Liver (tissue), 3 donors: Measurements from ENCODE around the gene KIF23.

Source experiments
- HNF4G ChIP-seq: IDR thresholded peaks from 2 replicates; pipeline ENCODE4 v1.6.1; 2016; ENCODE audit warnings: antibody characterized with exemption
- JUND ChIP-seq, 2 donors: IDR thresholded peaks; 2 replicates each; pipeline ENCODE4 v1.6.1; 2016; ENCODE audit warnings: antibody characterized with exemption in 2 of 2
- RAD21 ChIP-seq, 2 donors: IDR thresholded peaks; 2 replicates each; pipeline ENCODE4 v1.6.1; 2016; ENCODE audit warnings: antibody characterized with exemption in 2 of 2, mild to moderate bottlenecking in 2 of 2
- YY1 ChIP-seq: IDR thresholded peaks from 2 replicates; pipeline ENCODE4 v1.6.1; 2016; ENCODE audit warnings: antibody characterized with exemption, mild to moderate bottlenecking
- TF ChIP-seq, protein P1 (sequence below): fragments of 150-350 bp; IDR thresholded peaks from 2 replicates; pipeline ENCODE4 v1.5.1; 2017; ENCODE audit warnings: improper control_type of control experiment, low read depth, low read length; ENCODE audit not compliant: missing input control
- TF ChIP-seq, protein P2 (sequence below): IDR thresholded peaks from 2 replicates; pipeline ENCODE4 v1.6.1; 2016; ENCODE audit warnings: antibody characterized with exemption, mild to moderate bottlenecking
- TF ChIP-seq, protein P3 (sequence below): IDR thresholded peaks from 2 replicates; pipeline ENCODE4 v1.6.1; 2016; ENCODE audit warnings: antibody characterized with exemption
- donor health status: healthy.
- donor health status: healthy.

DNA sequence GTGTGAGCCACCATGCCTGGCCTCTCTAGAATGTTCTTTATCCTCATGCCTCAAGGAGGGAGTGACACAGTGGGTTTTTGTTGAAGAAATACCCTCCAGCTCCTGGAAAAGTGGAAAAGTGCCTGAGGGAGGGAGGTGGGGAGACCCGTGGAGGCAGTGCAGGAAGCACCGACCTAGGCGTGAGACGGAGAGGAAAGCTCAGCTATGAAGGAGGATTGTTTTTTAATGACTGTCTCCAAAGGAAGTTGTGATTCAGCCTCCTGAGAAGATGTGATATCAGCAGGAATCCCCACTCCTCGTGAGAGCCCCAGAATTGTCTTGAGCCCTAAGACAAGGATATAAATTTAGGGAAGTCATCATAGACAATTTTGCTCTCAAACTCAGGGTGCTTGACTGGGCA lies 60.1 kb downstream of the KIF23 start:
- TF ChIP-seq, protein P1, sequence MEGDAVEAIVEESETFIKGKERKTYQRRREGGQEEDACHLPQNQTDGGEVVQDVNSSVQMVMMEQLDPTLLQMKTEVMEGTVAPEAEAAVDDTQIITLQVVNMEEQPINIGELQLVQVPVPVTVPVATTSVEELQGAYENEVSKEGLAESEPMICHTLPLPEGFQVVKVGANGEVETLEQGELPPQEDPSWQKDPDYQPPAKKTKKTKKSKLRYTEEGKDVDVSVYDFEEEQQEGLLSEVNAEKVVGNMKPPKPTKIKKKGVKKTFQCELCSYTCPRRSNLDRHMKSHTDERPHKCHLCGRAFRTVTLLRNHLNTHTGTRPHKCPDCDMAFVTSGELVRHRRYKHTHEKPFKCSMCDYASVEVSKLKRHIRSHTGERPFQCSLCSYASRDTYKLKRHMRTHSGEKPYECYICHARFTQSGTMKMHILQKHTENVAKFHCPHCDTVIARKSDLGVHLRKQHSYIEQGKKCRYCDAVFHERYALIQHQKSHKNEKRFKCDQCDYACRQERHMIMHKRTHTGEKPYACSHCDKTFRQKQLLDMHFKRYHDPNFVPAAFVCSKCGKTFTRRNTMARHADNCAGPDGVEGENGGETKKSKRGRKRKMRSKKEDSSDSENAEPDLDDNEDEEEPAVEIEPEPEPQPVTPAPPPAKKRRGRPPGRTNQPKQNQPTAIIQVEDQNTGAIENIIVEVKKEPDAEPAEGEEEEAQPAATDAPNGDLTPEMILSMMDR = no peak
- TF ChIP-seq, protein P2, sequence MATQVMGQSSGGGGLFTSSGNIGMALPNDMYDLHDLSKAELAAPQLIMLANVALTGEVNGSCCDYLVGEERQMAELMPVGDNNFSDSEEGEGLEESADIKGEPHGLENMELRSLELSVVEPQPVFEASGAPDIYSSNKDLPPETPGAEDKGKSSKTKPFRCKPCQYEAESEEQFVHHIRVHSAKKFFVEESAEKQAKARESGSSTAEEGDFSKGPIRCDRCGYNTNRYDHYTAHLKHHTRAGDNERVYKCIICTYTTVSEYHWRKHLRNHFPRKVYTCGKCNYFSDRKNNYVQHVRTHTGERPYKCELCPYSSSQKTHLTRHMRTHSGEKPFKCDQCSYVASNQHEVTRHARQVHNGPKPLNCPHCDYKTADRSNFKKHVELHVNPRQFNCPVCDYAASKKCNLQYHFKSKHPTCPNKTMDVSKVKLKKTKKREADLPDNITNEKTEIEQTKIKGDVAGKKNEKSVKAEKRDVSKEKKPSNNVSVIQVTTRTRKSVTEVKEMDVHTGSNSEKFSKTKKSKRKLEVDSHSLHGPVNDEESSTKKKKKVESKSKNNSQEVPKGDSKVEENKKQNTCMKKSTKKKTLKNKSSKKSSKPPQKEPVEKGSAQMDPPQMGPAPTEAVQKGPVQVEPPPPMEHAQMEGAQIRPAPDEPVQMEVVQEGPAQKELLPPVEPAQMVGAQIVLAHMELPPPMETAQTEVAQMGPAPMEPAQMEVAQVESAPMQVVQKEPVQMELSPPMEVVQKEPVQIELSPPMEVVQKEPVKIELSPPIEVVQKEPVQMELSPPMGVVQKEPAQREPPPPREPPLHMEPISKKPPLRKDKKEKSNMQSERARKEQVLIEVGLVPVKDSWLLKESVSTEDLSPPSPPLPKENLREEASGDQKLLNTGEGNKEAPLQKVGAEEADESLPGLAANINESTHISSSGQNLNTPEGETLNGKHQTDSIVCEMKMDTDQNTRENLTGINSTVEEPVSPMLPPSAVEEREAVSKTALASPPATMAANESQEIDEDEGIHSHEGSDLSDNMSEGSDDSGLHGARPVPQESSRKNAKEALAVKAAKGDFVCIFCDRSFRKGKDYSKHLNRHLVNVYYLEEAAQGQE = no peak
- TF ChIP-seq JUND (IDR thresholded peaks at IDR 0.05) = no peak
- no peak for TF ChIP-seq RAD21 (IDR thresholded peaks at IDR 0.05)
- TF ChIP-seq YY1 = no peak
- TF ChIP-seq, protein P3, sequence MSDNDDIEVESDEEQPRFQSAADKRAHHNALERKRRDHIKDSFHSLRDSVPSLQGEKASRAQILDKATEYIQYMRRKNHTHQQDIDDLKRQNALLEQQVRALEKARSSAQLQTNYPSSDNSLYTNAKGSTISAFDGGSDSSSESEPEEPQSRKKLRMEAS = no peak
- TF ChIP-seq HNF4G = no peak
